HFFc6 (cell line): ENCODE data around the gene CELF1. TPM values are rescaled to one million over a fixed set of nuclear protein-coding genes. Genes with fewer than 3 reads are reported as not detected.

Experiments
- DNase-seq: peaks from one replicate; pipeline ENCODE4 v3.0.0-alpha.2; 2018
- H3K27ac Mint-ChIP-seq: 2 replicates; pipeline ENCODE4 v1.8.0; 2020; ENCODE audit warnings: mild to moderate bottlenecking, mixed read lengths
- H3K27me3 Mint-ChIP-seq: 2 replicates; pipeline ENCODE4 v1.8.0; 2021; ENCODE audit warnings: mild to moderate bottlenecking, moderate library complexity, mixed read lengths; ENCODE audit not compliant: insufficient read depth
- H3K36me3 Mint-ChIP-seq: 2 replicates; pipeline ENCODE4 v1.8.0; 2021; ENCODE audit warnings: low read depth, mixed read lengths
- H3K4me1 Mint-ChIP-seq: 2 replicates; pipeline ENCODE4 v1.8.0; 2020; ENCODE audit warnings: low read depth, mixed read lengths
- H3K4me3 Mint-ChIP-seq: 2 replicates; pipeline ENCODE4 v1.8.0; 2020; ENCODE audit warnings: mild to moderate bottlenecking, moderate library complexity, mixed read lengths
- H3K9me3 Mint-ChIP-seq: 2 replicates; pipeline ENCODE4 v1.8.0; 2020; ENCODE audit warnings: mild to moderate bottlenecking, mixed read lengths
- CTCF ChIP-seq: fragments of 200-600 bp; sonication (generic); IDR thresholded peaks from 2 replicates; pipeline ENCODE4 v1.5.0; 2021; ENCODE audit warnings: antibody characterized with exemption, mild to moderate bottlenecking
- total RNA-seq, 6 experiments: library from RNA; stranded (reverse); fragmentation: NEBNext Ultra II Directional; extraction: Animal tissue kit (Norgen Biotek cat#: 25700); gene quantifications; 2 replicates in 1 of 6; 3 replicates in 5 of 6; pipeline ENCODE4 v1.2.3, GENCODE V29; 2021

The CELF1 gene
- total RNA-seq, 6 experiments from 2014 or later, result 103 to 131 (median 120) TPM

GRCh38 chr11:47541070-47541469 is 11.9 kb downstream of the CELF1 start:
- H3K4me3 Mint-ChIP-seq, result peak overlapping the region; percentile 73
- no peaks in the 10 kb centered on the region; the same call in 1 of the 2 replicates for H3K27me3 Mint-ChIP-seq
- DNase-seq, result no peak
- no peak for TF ChIP-seq CTCF
- peaks cover 46% of the 10 kb centered on the region for H3K4me1 Mint-ChIP-seq
- H3K27ac Mint-ChIP-seq, result peak overlapping the region; percentile 91
- peaks cover 13% of the 10 kb centered on the region for H3K36me3 Mint-ChIP-seq
- H3K9me3 Mint-ChIP-seq, result no peaks in the 10 kb centered on the region

- peaks cover 13% of the 10 kb centered on the region for H3K36me3 Mint-ChIP-seq
- peaks cover 46% of the 10 kb centered on the region for H3K4me1 Mint-ChIP-seq
- peak overlapping the region; percentile 91 for H3K27ac Mint-ChIP-seq
- peak overlapping the region; percentile 73 for H3K4me3 Mint-ChIP-seq
- no peaks in the 10 kb centered on the region for H3K9me3 Mint-ChIP-seq
- no peak for DNase-seq
- no peak for TF ChIP-seq CTCF
- H3K27me3 Mint-ChIP-seq, result no peaks in the 10 kb centered on the region; the same call in 1 of the 2 replicates
Measured at GRCh38 chr11:47539681-47540039, 13.3 kb downstream of the CELF1 start.

GRCh38 chr11:47538741-47539565 is 14.0 kb downstream of the CELF1 start:
- peaks cover 41% of the 10 kb centered on the region for H3K4me1 Mint-ChIP-seq
- no peaks in the 10 kb centered on the region for H3K9me3 Mint-ChIP-seq
- H3K27me3 Mint-ChIP-seq, result no peaks in the 10 kb centered on the region; the same call in 1 of the 2 replicates
- H3K27ac Mint-ChIP-seq, result peak overlapping the region; percentile 91
- no peak for TF ChIP-seq CTCF
- peaks cover 13% of the 10 kb centered on the region for H3K36me3 Mint-ChIP-seq
- no peak overlapping the region for H3K4me3 Mint-ChIP-seq
- no peak for DNase-seq

- Mint-ChIP-seq H3K27ac (no peak overlapping the region), H3K4me1 (peaks cover 49% of the 10 kb centered on the region), H3K9me3 (no peaks in the 10 kb centered on the region), H3K27me3 (no peaks in the 10 kb centered on the region; the same call in 1 of the 2 replicates), H3K4me3 (no peak overlapping the region), H3K36me3 (peaks cover 13% of the 10 kb centered on the region)
- no peak for TF ChIP-seq CTCF
- no peak for DNase-seq
Measured at GRCh38 chr11:47536915-47537314, 16.0 kb downstream of the CELF1 start.

GRCh38 chr11:47534704-47535251 is 18.2 kb downstream of the CELF1 start:
- no peaks in the 10 kb centered on the region; the same call in 1 of the 2 replicates for H3K27me3 Mint-ChIP-seq
- no peak for DNase-seq
- no peak overlapping the region for H3K4me3 Mint-ChIP-seq
- no peak overlapping the region for H3K27ac Mint-ChIP-seq
- H3K4me1 Mint-ChIP-seq, result peaks cover 42% of the 10 kb centered on the region
- H3K36me3 Mint-ChIP-seq, result peaks cover 7% of the 10 kb centered on the region
- no peaks in the 10 kb centered on the region for H3K9me3 Mint-ChIP-seq
- TF ChIP-seq CTCF, result no peak
